ENCODE measurements around the gene ST7. TPM values are rescaled to one million over a fixed set of nuclear protein-coding genes. Genes with fewer than 3 reads are reported as not detected.

Gene ST7
- total RNA-seq, 1 experiment from 2014 or later, result 38.2 TPM

GRCh38 chr7:117095055-117095454 lies 141.8 kb downstream of the ST7 start:
- no peaks in the 10 kb centered on the region for H3K9me3 Mint-ChIP-seq (ENCODE audit: unreplicated experiment)

GRCh38 chr7:117096330-117096729 lies 143.0 kb downstream of the ST7 start:
- no peaks in the 10 kb centered on the region for H3K4me1 Mint-ChIP-seq (ENCODE audit: low read depth, unreplicated experiment)
- no peaks in the 10 kb centered on the region for H3K27me3 Mint-ChIP-seq (ENCODE audit: insufficient read depth, unreplicated experiment)
- BruUV-seq (replicated peaks), result no TSS peak
- no peak for DNase-seq
- H3K27me3 ChIP-seq (replicated peaks; ENCODE audit: control insufficient read depth, insufficient read depth, low read length), result no peaks in the 10 kb centered on the region
- H3K27ac Mint-ChIP-seq (ENCODE audit: unreplicated experiment), result no peak overlapping the region
- TF ChIP-seq, protein P1, sequence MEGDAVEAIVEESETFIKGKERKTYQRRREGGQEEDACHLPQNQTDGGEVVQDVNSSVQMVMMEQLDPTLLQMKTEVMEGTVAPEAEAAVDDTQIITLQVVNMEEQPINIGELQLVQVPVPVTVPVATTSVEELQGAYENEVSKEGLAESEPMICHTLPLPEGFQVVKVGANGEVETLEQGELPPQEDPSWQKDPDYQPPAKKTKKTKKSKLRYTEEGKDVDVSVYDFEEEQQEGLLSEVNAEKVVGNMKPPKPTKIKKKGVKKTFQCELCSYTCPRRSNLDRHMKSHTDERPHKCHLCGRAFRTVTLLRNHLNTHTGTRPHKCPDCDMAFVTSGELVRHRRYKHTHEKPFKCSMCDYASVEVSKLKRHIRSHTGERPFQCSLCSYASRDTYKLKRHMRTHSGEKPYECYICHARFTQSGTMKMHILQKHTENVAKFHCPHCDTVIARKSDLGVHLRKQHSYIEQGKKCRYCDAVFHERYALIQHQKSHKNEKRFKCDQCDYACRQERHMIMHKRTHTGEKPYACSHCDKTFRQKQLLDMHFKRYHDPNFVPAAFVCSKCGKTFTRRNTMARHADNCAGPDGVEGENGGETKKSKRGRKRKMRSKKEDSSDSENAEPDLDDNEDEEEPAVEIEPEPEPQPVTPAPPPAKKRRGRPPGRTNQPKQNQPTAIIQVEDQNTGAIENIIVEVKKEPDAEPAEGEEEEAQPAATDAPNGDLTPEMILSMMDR (IDR thresholded peaks at IDR 0.05; ENCODE audit: insufficient read depth in 1 of 2, low read depth in 1 of 2, low read length in 1 of 2, severe bottlenecking in 1 of 2, unreplicated experiment in 1 of 2), result no peak
- ChIA-PET POLR2A (no interaction called here), CTCF (no interaction called here)
- H3K4me3 Mint-ChIP-seq (ENCODE audit: unreplicated experiment), result no peak overlapping the region
- H3K36me3 ChIP-seq (ENCODE audit: control insufficient read depth, insufficient read depth, low read length), result no peaks in the 10 kb centered on the region
- no peak overlapping the region for H3K4me3 ChIP-seq (ENCODE audit: low read depth, low read length)
- H3K36me3 Mint-ChIP-seq (ENCODE audit: insufficient read depth, unreplicated experiment), result no peaks in the 10 kb centered on the region
- intact Hi-C loops (cut with micrococcal nuclease; ENCODE audit: unreplicated experiment), result loop anchor here (1.0 kb wide), 1 partner anchor 17 kb away; no protein-coding TSS in a partner anchor
- H3K4me1 ChIP-seq, result no peaks in the 10 kb centered on the region
- no peaks in the 10 kb centered on the region for H3K9me3 ChIP-seq
- H3K9me3 Mint-ChIP-seq (ENCODE audit: unreplicated experiment), result no peaks in the 10 kb centered on the region

More at GRCh38 chr7:117095055-117095454, 141.8 kb downstream of the ST7 start:
- Histone ChIP-seq H3K9me3 (no peaks in the 10 kb centered on the region), H3K4me3 (ENCODE audit: low read depth, low read length) (no peak overlapping the region), H3K4me1 (no peaks in the 10 kb centered on the region), H3K27me3 (replicated peaks; ENCODE audit: control insufficient read depth, insufficient read depth, low read length) (no peaks in the 10 kb centered on the region), H3K36me3 (ENCODE audit: control insufficient read depth, insufficient read depth, low read length) (no peaks in the 10 kb centered on the region)
- no peaks in the 10 kb centered on the region for H3K4me1 Mint-ChIP-seq (ENCODE audit: low read depth, unreplicated experiment)
- POLR2A ChIA-PET, result no interaction called here
- intact Hi-C loops (cut with micrococcal nuclease; ENCODE audit: unreplicated experiment), result no loop called here
- DNase-seq, result no peak
- H3K36me3 Mint-ChIP-seq (ENCODE audit: insufficient read depth, unreplicated experiment), result no peaks in the 10 kb centered on the region
- TF ChIP-seq, protein P1 (IDR thresholded peaks at IDR 0.05; ENCODE audit: insufficient read depth in 1 of 2, low read depth in 1 of 2, low read length in 1 of 2, severe bottlenecking in 1 of 2, unreplicated experiment in 1 of 2), result no peak
- CTCF ChIA-PET, result no interaction called here
- BruUV-seq (replicated peaks), result no TSS peak
- no peak overlapping the region for H3K27ac Mint-ChIP-seq (ENCODE audit: unreplicated experiment)
- no peaks in the 10 kb centered on the region for H3K27me3 Mint-ChIP-seq (ENCODE audit: insufficient read depth, unreplicated experiment)
- no peak overlapping the region for H3K4me3 Mint-ChIP-seq (ENCODE audit: unreplicated experiment)

- CTCF ChIA-PET, result no interaction called here
- TF ChIP-seq, protein P1 (IDR thresholded peaks at IDR 0.05; ENCODE audit: insufficient read depth in 1 of 2, low read depth in 1 of 2, low read length in 1 of 2, severe bottlenecking in 1 of 2, unreplicated experiment in 1 of 2), result no peak
- Mint-ChIP-seq H3K27me3 (ENCODE audit: insufficient read depth, unreplicated experiment) (no peaks in the 10 kb centered on the region), H3K36me3 (ENCODE audit: insufficient read depth, unreplicated experiment) (no peaks in the 10 kb centered on the region), H3K4me1 (ENCODE audit: low read depth, unreplicated experiment) (no peaks in the 10 kb centered on the region), H3K9me3 (ENCODE audit: unreplicated experiment) (no peaks in the 10 kb centered on the region), H3K27ac (ENCODE audit: unreplicated experiment) (no peak overlapping the region), H3K4me3 (ENCODE audit: unreplicated experiment) (no peak overlapping the region)
- Histone ChIP-seq H3K9me3 (no peaks in the 10 kb centered on the region), H3K4me3 (ENCODE audit: low read depth, low read length) (no peak overlapping the region), H3K27me3 (replicated peaks; ENCODE audit: control insufficient read depth, insufficient read depth, low read length) (no peaks in the 10 kb centered on the region), H3K36me3 (ENCODE audit: control insufficient read depth, insufficient read depth, low read length) (no peaks in the 10 kb centered on the region), H3K4me1 (no peaks in the 10 kb centered on the region)
- DNase-seq, result no peak
- intact Hi-C loops (cut with micrococcal nuclease; ENCODE audit: unreplicated experiment), result loop anchor here (1.0 kb wide), 1 partner anchor 18 kb away; no protein-coding TSS in a partner anchor
- POLR2A ChIA-PET, result no interaction called here
- BruUV-seq (replicated peaks), result no TSS peak
These were observed 143.6 kb downstream of the ST7 start for GRCh38 chr7:117096942-117097341.
